Progenitor cell of endocrine pancreas (in vitro differentiated cells): ENCODE results near the gene SEMA4G. TPM values are rescaled to one million over a fixed set of nuclear protein-coding genes. Genes with fewer than 3 reads are reported as not detected.
A peak's percentile ranks its signal among the peaks of the same experiment; 100 is the strongest.

ENCODE experiments used
- DNase-seq: peaks from one replicate; pipeline ENCODE4 v3.0.0; 2021; ENCODE audit warnings: low spot score; ENCODE audit not compliant: unreplicated experiment
- H3K27ac Mint-ChIP-seq: 2 replicates; pipeline ENCODE4 v1.8.0; 2021; ENCODE audit warnings: mild to moderate bottlenecking, moderate library complexity, mixed read lengths
- H3K27me3 Mint-ChIP-seq: 2 replicates; pipeline ENCODE4 v1.8.0; 2021; ENCODE audit warnings: mixed read lengths
- H3K36me3 Mint-ChIP-seq: 2 replicates; pipeline ENCODE4 v1.8.0; 2022; ENCODE audit warnings: mixed read lengths; ENCODE audit not compliant: insufficient read depth
- H3K4me1 Mint-ChIP-seq: 2 replicates; pipeline ENCODE4 v1.8.0; 2021; ENCODE audit warnings: low read depth, mixed read lengths
- H3K4me3 Mint-ChIP-seq: 2 replicates; pipeline ENCODE4 v1.8.0; 2021; ENCODE audit warnings: low read depth, mild to moderate bottlenecking, moderate library complexity, mixed read lengths
- H3K9me3 Mint-ChIP-seq: 2 replicates; pipeline ENCODE4 v1.8.0; 2021; ENCODE audit warnings: low read depth, mixed read lengths
- total RNA-seq: library from RNA; stranded (reverse); gene quantifications from 2 replicates; pipeline ENCODE4 v1.2.1, GENCODE V29; 2021
- TF ChIP-seq, protein P1 (sequence below): fragments of 200-600 bp; sonication (generic); IDR thresholded peaks from one replicate; pipeline ENCODE4 v1.5.0; 2021; ENCODE audit warnings: antibody characterized with exemption, mild to moderate bottlenecking; ENCODE audit not compliant: unreplicated experiment

The SEMA4G gene
- total RNA-seq, 1 donor from 2014 or later: 62.3 TPM

DNA sequence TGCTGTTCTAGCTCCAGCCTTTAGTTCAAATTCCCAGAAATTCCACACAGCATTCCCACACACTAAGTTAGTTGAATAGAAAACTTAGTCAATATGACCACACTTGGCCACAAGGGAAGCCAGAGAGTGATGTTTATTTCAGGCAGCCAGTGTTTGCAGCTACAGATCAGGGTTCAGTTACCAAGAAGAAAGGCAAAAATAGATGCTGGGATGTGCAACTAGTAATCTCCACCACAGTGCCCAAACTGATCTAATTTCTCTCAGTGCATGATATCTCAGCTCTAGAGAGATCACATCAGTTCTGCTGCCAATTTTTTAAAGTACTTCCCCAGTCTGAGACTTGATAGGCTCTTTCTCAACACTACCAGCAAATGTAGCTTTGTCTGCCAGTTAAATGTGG, 38.9 kb upstream of the SEMA4G start:
- Mint-ChIP-seq H3K27ac (no peak overlapping the region), H3K4me3 (no peak overlapping the region), H3K36me3 (peaks cover 25% of the 10 kb centered on the region), H3K27me3 (no peaks in the 10 kb centered on the region), H3K4me1 (peaks cover 1% of the 10 kb centered on the region), H3K9me3 (no peaks in the 10 kb centered on the region)
- no peak for DNase-seq
- TF ChIP-seq, protein P1, sequence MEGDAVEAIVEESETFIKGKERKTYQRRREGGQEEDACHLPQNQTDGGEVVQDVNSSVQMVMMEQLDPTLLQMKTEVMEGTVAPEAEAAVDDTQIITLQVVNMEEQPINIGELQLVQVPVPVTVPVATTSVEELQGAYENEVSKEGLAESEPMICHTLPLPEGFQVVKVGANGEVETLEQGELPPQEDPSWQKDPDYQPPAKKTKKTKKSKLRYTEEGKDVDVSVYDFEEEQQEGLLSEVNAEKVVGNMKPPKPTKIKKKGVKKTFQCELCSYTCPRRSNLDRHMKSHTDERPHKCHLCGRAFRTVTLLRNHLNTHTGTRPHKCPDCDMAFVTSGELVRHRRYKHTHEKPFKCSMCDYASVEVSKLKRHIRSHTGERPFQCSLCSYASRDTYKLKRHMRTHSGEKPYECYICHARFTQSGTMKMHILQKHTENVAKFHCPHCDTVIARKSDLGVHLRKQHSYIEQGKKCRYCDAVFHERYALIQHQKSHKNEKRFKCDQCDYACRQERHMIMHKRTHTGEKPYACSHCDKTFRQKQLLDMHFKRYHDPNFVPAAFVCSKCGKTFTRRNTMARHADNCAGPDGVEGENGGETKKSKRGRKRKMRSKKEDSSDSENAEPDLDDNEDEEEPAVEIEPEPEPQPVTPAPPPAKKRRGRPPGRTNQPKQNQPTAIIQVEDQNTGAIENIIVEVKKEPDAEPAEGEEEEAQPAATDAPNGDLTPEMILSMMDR: no peak

DNA sequence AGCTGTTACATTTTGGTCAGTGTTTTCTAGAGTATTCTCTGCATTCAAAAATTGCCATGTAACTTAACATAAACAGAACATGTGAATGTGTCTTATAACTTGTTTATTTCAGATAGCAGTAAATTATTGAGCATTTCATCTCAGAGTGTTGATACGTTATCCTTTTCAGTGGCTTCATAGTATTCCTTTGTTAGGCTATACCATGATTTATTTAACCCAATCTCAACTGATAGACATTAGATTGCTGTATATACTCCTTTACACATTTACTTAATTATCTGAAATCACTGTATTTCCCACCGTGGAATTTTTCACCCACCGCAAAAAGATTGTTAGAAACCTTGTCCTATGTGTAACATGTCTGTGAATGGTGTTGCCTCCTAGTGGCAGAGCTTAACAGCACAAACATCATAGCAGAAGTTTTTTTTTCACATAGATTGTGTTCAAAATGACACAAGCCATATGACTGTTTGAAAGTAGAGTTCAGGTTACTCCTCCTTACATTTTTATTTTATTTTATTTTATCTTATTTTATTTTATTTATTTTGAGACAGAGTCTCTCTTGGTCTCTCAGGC, 35.1 kb upstream of the SEMA4G start:
- H3K4me1 Mint-ChIP-seq: no peaks in the 10 kb centered on the region
- DNase-seq: no peak
- H3K27me3 Mint-ChIP-seq: no peaks in the 10 kb centered on the region
- H3K36me3 Mint-ChIP-seq: peaks cover 24% of the 10 kb centered on the region
- TF ChIP-seq, protein P1: peak; percentile 52
- no peaks in the 10 kb centered on the region for H3K9me3 Mint-ChIP-seq
- H3K27ac Mint-ChIP-seq: no peak overlapping the region
- no peak overlapping the region for H3K4me3 Mint-ChIP-seq

GRCh38 chr10:100939763-100940344, 29.4 kb upstream of the SEMA4G start:
- Mint-ChIP-seq H3K9me3 (no peaks in the 10 kb centered on the region), H3K4me3 (no peak overlapping the region), H3K27ac (no peak overlapping the region), H3K36me3 (peaks cover 17% of the 10 kb centered on the region), H3K27me3 (no peaks in the 10 kb centered on the region), H3K4me1 (no peaks in the 10 kb centered on the region)
- DNase-seq: no peak
- TF ChIP-seq, protein P1: no peak

DNA sequence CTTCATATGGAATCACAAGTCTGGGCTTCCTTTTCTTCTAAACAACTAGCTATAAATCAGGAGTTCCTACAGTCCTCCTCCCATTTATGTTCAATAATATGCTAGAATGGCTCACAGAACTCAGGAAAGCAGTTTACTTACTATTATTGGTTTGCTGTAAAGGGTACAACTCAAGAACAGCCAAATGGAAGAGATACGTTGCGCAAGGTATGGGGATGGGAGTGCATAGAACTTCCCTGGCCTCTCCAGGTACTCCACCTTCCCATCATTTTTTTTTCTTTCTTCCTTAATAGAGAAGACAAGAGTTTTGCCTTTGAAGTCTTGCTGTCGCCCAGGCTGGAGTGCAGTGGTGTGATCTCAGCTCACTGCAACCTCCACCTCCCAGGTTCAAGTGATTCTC, 27.1 kb upstream of the SEMA4G start:
- Mint-ChIP-seq H3K36me3 (peaks cover 21% of the 10 kb centered on the region), H3K4me1 (no peaks in the 10 kb centered on the region), H3K9me3 (no peaks in the 10 kb centered on the region), H3K27ac (no peak overlapping the region), H3K4me3 (no peak overlapping the region), H3K27me3 (no peaks in the 10 kb centered on the region)
- no peak for DNase-seq
- TF ChIP-seq, protein P1: no peak

GRCh38 chr10:100943508-100943907, 25.8 kb upstream of the SEMA4G start:
- Mint-ChIP-seq H3K36me3 (peaks cover 17% of the 10 kb centered on the region), H3K4me1 (no peaks in the 10 kb centered on the region), H3K4me3 (no peak overlapping the region), H3K27ac (no peak overlapping the region), H3K9me3 (no peaks in the 10 kb centered on the region), H3K27me3 (no peaks in the 10 kb centered on the region)
- no peak for DNase-seq
- TF ChIP-seq, protein P1: no peak
